GM23338 (cell line): Measurements from ENCODE around the gene AMBRA1. TPM values are rescaled to one million over a fixed set of nuclear protein-coding genes. Genes with fewer than 3 reads are reported as not detected.

ENCODE experiments used
- ATAC-seq: fragments of 200-7000 bp; cut with Tn5 transposase; 3 replicates; pipeline ENCODE4 v1.9.1; 2020
- DNase-seq: peaks from one replicate; pipeline ENCODE4 v3.0.0-alpha.2; 2015; ENCODE audit warnings: low spot score
- H2AFZ ChIP-seq: fragments of 200-600 bp; sonication (generic); 2 replicates; pipeline ENCODE4 v1.8.0; 2016; ENCODE audit warnings: antibody characterized with exemption, mild to moderate bottlenecking, moderate library complexity
- H3F3A ChIP-seq: fragments of 200-600 bp; sonication (generic); replicated peaks from 2 replicates; pipeline ENCODE4 v1.8.0; 2017; ENCODE audit warnings: antibody characterized with exemption, mixed run types, low read depth
- H3K27ac ChIP-seq: fragments of 200-600 bp; sonication (generic); 2 replicates; pipeline ENCODE4 v1.6.1; 2016; ENCODE audit warnings: low read depth
- H3K27me3 ChIP-seq: fragments of 200-600 bp; sonication (generic); 2 replicates; pipeline ENCODE4 v1.8.0; 2016; ENCODE audit warnings: mild to moderate bottlenecking, mixed run types, moderate library complexity; ENCODE audit not compliant: insufficient read depth
- H3K36me3 ChIP-seq: fragments of 200-600 bp; sonication (generic); 2 replicates; pipeline ENCODE4 v1.8.0; 2016; ENCODE audit warnings: mild to moderate bottlenecking; ENCODE audit not compliant: insufficient read depth
- H3K4me1 ChIP-seq: fragments of 200-600 bp; sonication (generic); 2 replicates; pipeline ENCODE4 v1.8.0; 2016; ENCODE audit warnings: mild to moderate bottlenecking, moderate library complexity; ENCODE audit not compliant: insufficient read depth
- H3K4me2 ChIP-seq: fragments of 200-600 bp; sonication (generic); 2 replicates; pipeline ENCODE4 v1.7.1; 2017; ENCODE audit warnings: mixed run types
- H3K4me3 ChIP-seq: fragments of 200-600 bp; sonication (generic); 2 replicates; pipeline ENCODE4 v1.6.1; 2016; ENCODE audit warnings: mixed run types
- H3K79me2 ChIP-seq: fragments of 200-600 bp; sonication (generic); replicated peaks from 2 replicates; pipeline ENCODE4 v1.8.0; 2017; ENCODE audit warnings: mild to moderate bottlenecking; ENCODE audit not compliant: insufficient read depth
- H3K9me2 ChIP-seq: fragments of 200-600 bp; sonication (generic); 2 replicates; pipeline ENCODE4 v1.8.0; 2017; ENCODE audit not compliant: insufficient read depth
- H4K20me1 ChIP-seq: fragments of 200-600 bp; sonication (generic); replicated peaks from 2 replicates; pipeline ENCODE4 v1.8.0; 2017; ENCODE audit warnings: mild to moderate bottlenecking; ENCODE audit not compliant: insufficient read depth
- H3K27ac Mint-ChIP-seq: 2 replicates; pipeline ENCODE4 v1.8.0; 2020; ENCODE audit warnings: inconsistent platforms, mild to moderate bottlenecking, moderate library complexity, mixed read lengths
- H3K27me3 Mint-ChIP-seq: 3 replicates; pipeline ENCODE4 v1.8.0; 2022; ENCODE audit warnings: low read depth, mild to moderate bottlenecking, moderate library complexity, mixed read lengths, inconsistent platforms; ENCODE audit not compliant: insufficient read depth, poor library complexity
- H3K36me3 Mint-ChIP-seq: 3 replicates; pipeline ENCODE4 v1.8.0; 2021; ENCODE audit warnings: low read depth, mild to moderate bottlenecking, inconsistent platforms, moderate library complexity, mixed read lengths
- H3K4me1 Mint-ChIP-seq: 3 replicates; pipeline ENCODE4 v1.8.0; 2020; ENCODE audit warnings: mild to moderate bottlenecking, inconsistent platforms, mixed read lengths
- H3K4me3 Mint-ChIP-seq: 3 replicates; pipeline ENCODE4 v1.8.0; 2021; ENCODE audit warnings: moderate library complexity, mild to moderate bottlenecking, inconsistent platforms, mixed read lengths
- H3K9me3 Mint-ChIP-seq: 3 replicates; pipeline ENCODE4 v1.8.0; 2020; ENCODE audit warnings: moderate library complexity, mild to moderate bottlenecking, inconsistent platforms, mixed read lengths
- CREB1 ChIP-seq: fragments of 250-450 bp; sonication (Bioruptor Pico); IDR thresholded peaks from 2 replicates; pipeline ENCODE4 v1.5.0; 2020; ENCODE audit warnings: low read depth, mild to moderate bottlenecking, moderate library complexity
- EZH2 ChIP-seq: fragments of 200-600 bp; sonication (generic); IDR thresholded peaks from one replicate; pipeline ENCODE4 v1.8.0; 2017; ENCODE audit warnings: antibody characterized with exemption, mild to moderate bottlenecking, low read depth; ENCODE audit not compliant: unreplicated experiment
- EZH2phosphoT487 ChIP-seq: fragments of 200-600 bp; sonication (generic); IDR thresholded peaks from one replicate; pipeline ENCODE4 v1.8.1; 2018; ENCODE audit warnings: antibody characterized with exemption; ENCODE audit not compliant: unreplicated experiment
- JUNB ChIP-seq: IDR thresholded peaks from one replicate; pipeline ENCODE4 v1.6.1; 2016; ENCODE audit warnings: antibody characterized with exemption; ENCODE audit not compliant: unreplicated experiment
- POLR2AphosphoS5 ChIP-seq: IDR thresholded peaks from 2 replicates; pipeline ENCODE4 v1.6.1; 2016; ENCODE audit warnings: antibody characterized with exemption, low read depth
- STAT1 ChIP-seq: IDR thresholded peaks from one replicate; pipeline ENCODE4 v1.6.1; 2016; ENCODE audit warnings: antibody characterized with exemption; ENCODE audit not compliant: unreplicated experiment
- ZNF114 ChIP-seq: fragments of 250-450 bp; sonication (Bioruptor Pico); IDR thresholded peaks from 2 replicates; pipeline ENCODE4 v1.5.0; 2020; ENCODE audit warnings: mild to moderate bottlenecking, moderate library complexity
- polyA plus RNA-seq: library from polyadenylated mRNA; unstranded; fragments of >200 nt; fragmentation: Nextera tagmentation; extraction: Ambion mirVana; gene quantifications from 2 replicates; pipeline ENCODE4 v1.2.1, GENCODE V29; 2016
- total RNA-seq: library from RNA; depleted of rRNA; stranded (reverse); fragments of >200 nt; shearing (Covaris generic); gene quantifications from 2 replicates; pipeline ENCODE4 v1.2.3, GENCODE V29; 2014
- TF ChIP-seq, protein P1 (sequence below): fragments of 250-450 bp; sonication (Bioruptor Pico); IDR thresholded peaks from 2 replicates; pipeline ENCODE4 v1.5.0; 2020; ENCODE audit warnings: mild to moderate bottlenecking, moderate library complexity
- TF ChIP-seq, protein P2 (sequence below): IDR thresholded peaks from one replicate; pipeline ENCODE4 v1.6.1; 2018; ENCODE audit warnings: antibody characterized with exemption; ENCODE audit not compliant: unreplicated experiment

AMBRA1 gene
- total and polyA plus RNA-seq, 2 experiments from 2014 or later: 8.3 to 34.8 TPM

DNA sequence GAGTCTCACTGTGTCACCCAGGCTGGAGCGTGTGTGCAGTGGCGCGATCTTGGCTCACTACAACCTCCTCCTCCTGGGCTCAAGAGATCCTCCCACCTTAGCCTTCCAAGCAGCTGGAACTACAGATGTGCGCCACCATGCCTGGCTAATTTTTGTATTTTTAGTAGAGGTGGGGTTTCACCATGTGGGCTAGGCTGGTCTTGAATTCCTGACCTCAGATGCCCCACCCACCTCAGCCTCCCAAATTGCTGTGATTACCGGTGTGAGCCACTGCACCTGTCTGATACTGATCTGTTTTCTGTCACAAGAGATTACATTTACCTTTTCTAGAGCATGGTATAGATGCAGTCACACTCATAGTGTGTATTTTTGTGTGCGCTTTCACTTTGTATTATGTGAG is 35.1 kb upstream of the AMBRA1 start:
- Histone ChIP-seq H3K4me3 (no peak overlapping the region), H3K79me2 (peaks cover 27% of the 10 kb centered on the region), H3K4me2 (no peak overlapping the region), H3K4me1 (no peaks in the 10 kb centered on the region), H3K36me3 (peaks cover 5% of the 10 kb centered on the region; the same call in 1 of the 2 replicates), H3K9me2 (no peaks in the 10 kb centered on the region), H3F3A (no peaks in the 10 kb centered on the region), H4K20me1 (peaks cover 4% of the 10 kb centered on the region), H3K27me3 (no peaks in the 10 kb centered on the region), H3K27ac (no peak overlapping the region), H2AFZ (no peak overlapping the region)
- peaks cover 3% of the 10 kb centered on the region for H3K27me3 Mint-ChIP-seq
- DNase-seq: no peak
- H3K4me1 Mint-ChIP-seq: no peaks in the 10 kb centered on the region
- no peak for ATAC-seq
- H3K9me3 Mint-ChIP-seq: no peaks in the 10 kb centered on the region
- peak overlapping the region; percentile 67 for H3K27ac Mint-ChIP-seq
- TF ChIP-seq CREB1 (CRISPR knock-in tag): no peak
- TF ChIP-seq, protein P1, sequence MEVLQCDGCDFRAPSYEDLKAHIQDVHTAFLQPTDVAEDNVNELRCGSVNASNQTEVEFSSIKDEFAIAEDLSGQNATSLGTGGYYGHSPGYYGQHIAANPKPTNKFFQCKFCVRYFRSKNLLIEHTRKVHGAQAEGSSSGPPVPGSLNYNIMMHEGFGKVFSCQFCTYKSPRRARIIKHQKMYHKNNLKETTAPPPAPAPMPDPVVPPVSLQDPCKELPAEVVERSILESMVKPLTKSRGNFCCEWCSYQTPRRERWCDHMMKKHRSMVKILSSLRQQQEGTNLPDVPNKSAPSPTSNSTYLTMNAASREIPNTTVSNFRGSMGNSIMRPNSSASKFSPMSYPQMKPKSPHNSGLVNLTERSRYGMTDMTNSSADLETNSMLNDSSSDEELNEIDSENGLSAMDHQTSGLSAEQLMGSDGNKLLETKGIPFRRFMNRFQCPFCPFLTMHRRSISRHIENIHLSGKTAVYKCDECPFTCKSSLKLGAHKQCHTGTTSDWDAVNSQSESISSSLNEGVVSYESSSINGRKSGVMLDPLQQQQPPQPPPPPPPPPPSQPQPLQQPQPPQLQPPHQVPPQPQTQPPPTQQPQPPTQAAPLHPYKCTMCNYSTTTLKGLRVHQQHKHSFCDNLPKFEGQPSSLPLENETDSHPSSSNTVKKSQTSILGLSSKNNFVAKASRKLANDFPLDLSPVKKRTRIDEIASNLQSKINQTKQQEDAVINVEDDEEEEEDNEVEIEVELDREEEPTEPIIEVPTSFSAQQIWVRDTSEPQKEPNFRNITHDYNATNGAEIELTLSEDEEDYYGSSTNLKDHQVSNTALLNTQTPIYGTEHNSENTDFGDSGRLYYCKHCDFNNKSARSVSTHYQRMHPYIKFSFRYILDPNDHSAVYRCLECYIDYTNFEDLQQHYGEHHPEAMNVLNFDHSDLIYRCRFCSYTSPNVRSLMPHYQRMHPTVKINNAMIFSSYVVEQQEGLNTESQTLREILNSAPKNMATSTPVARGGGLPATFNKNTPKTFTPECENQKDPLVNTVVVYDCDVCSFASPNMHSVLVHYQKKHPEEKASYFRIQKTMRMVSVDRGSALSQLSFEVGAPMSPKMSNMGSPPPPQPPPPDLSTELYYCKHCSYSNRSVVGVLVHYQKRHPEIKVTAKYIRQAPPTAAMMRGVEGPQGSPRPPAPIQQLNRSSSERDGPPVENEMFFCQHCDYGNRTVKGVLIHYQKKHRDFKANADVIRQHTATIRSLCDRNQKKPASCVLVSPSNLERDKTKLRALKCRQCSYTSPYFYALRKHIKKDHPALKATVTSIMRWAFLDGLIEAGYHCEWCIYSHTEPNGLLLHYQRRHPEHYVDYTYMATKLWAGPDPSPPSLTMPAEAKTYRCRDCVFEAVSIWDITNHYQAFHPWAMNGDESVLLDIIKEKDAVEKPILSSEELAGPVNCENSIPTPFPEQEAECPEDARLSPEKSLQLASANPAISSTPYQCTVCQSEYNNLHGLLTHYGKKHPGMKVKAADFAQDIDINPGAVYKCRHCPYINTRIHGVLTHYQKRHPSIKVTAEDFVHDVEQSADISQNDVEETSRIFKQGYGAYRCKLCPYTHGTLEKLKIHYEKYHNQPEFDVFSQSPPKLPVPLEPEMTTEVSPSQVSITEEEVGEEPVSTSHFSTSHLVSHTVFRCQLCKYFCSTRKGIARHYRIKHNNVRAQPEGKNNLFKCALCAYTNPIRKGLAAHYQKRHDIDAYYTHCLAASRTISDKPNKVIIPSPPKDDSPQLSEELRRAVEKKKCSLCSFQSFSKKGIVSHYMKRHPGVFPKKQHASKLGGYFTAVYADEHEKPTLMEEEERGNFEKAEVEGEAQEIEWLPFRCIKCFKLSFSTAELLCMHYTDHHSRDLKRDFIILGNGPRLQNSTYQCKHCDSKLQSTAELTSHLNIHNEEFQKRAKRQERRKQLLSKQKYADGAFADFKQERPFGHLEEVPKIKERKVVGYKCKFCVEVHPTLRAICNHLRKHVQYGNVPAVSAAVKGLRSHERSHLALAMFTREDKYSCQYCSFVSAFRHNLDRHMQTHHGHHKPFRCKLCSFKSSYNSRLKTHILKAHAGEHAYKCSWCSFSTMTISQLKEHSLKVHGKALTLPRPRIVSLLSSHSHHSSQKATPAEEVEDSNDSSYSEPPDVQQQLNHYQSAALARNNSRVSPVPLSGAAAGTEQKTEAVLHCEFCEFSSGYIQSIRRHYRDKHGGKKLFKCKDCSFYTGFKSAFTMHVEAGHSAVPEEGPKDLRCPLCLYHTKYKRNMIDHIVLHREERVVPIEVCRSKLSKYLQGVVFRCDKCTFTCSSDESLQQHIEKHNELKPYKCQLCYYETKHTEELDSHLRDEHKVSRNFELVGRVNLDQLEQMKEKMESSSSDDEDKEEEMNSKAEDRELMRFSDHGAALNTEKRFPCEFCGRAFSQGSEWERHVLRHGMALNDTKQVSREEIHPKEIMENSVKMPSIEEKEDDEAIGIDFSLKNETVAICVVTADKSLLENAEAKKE: no peak
- no peak for TF ChIP-seq JUNB
- no peak for TF ChIP-seq STAT1
- TF ChIP-seq, protein P2, sequence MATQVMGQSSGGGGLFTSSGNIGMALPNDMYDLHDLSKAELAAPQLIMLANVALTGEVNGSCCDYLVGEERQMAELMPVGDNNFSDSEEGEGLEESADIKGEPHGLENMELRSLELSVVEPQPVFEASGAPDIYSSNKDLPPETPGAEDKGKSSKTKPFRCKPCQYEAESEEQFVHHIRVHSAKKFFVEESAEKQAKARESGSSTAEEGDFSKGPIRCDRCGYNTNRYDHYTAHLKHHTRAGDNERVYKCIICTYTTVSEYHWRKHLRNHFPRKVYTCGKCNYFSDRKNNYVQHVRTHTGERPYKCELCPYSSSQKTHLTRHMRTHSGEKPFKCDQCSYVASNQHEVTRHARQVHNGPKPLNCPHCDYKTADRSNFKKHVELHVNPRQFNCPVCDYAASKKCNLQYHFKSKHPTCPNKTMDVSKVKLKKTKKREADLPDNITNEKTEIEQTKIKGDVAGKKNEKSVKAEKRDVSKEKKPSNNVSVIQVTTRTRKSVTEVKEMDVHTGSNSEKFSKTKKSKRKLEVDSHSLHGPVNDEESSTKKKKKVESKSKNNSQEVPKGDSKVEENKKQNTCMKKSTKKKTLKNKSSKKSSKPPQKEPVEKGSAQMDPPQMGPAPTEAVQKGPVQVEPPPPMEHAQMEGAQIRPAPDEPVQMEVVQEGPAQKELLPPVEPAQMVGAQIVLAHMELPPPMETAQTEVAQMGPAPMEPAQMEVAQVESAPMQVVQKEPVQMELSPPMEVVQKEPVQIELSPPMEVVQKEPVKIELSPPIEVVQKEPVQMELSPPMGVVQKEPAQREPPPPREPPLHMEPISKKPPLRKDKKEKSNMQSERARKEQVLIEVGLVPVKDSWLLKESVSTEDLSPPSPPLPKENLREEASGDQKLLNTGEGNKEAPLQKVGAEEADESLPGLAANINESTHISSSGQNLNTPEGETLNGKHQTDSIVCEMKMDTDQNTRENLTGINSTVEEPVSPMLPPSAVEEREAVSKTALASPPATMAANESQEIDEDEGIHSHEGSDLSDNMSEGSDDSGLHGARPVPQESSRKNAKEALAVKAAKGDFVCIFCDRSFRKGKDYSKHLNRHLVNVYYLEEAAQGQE: no peak
- TF ChIP-seq ZNF114 (CRISPR knock-in tag): no peak
- no peak for TF ChIP-seq EZH2phosphoT487
- TF ChIP-seq EZH2: no peak
- no peak for TF ChIP-seq POLR2AphosphoS5
- no peak overlapping the region for H3K4me3 Mint-ChIP-seq
- H3K36me3 Mint-ChIP-seq: peaks cover 23% of the 10 kb centered on the region; the same call in 2 of the 3 replicates
